Right forelimb (tissue), 1 donor: ENCODE measurements around the gene MYMX.
"Not testable (repeated sequence)": the region's sequence is repeated elsewhere in the genome, so short reads cannot be mapped to it uniquely, and the experiment has no call there.

Source experiments
- DNase-seq: peaks from one replicate; pipeline ENCODE4 v3.0.0-alpha.2; 2018

The MYMX gene

GRCh38 chr6:44188819-44189218 lies 27.9 kb upstream of the MYMX start:
- no peak for DNase-seq

- no peak for DNase-seq
These were observed 27.5 kb upstream of the MYMX start for GRCh38 chr6:44189257-44189656.

- DNase-seq, result no peak
These were observed 26.0 kb upstream of the MYMX start for GRCh38 chr6:44190715-44191114.

GRCh38 chr6:44192428-44193041 lies 24.2 kb upstream of the MYMX start:
- no peak for DNase-seq

- no peak for DNase-seq
These were observed 23.3 kb upstream of the MYMX start for GRCh38 chr6:44193307-44193910.

GRCh38 chr6:44194326-44194725 lies 22.4 kb upstream of the MYMX start:
- DNase-seq, result no peak

- DNase-seq, result not testable (repeated sequence)
These were observed 20.4 kb upstream of the MYMX start for GRCh38 chr6:44196351-44196750.

- no peak for DNase-seq
These were observed 18.0 kb upstream of the MYMX start for GRCh38 chr6:44198684-44199083.

GRCh38 chr6:44199883-44200282 lies 16.8 kb upstream of the MYMX start:
- DNase-seq, result no peak

- DNase-seq, result no peak
These were observed 15.5 kb upstream of the MYMX start for GRCh38 chr6:44201200-44201599.

GRCh38 chr6:44201638-44202303 lies 15.0 kb upstream of the MYMX start:
- DNase-seq, result no peak

- no peak for DNase-seq
These were observed 14.3 kb upstream of the MYMX start for GRCh38 chr6:44202332-44202971.

GRCh38 chr6:44202972-44203750 lies 13.6 kb upstream of the MYMX start:
- DNase-seq, result no peak

- DNase-seq, result no peak
These were observed 12.8 kb upstream of the MYMX start for GRCh38 chr6:44203955-44204354.

- DNase-seq, result no peak
These were observed 8.8 kb upstream of the MYMX start for GRCh38 chr6:44207966-44208365.

GRCh38 chr6:44211284-44211683 lies 5.4 kb upstream of the MYMX start:
- DNase-seq, result no peak

- no peak for DNase-seq
These were observed 2.4 kb upstream of the MYMX start for GRCh38 chr6:44214307-44214706.

GRCh38 chr6:44217332-44218143 lies 812 bp downstream of the MYMX start:
- DNase-seq, result peak; percentile 70

- peak; percentile 85 for DNase-seq
These were observed 2.5 kb downstream of the MYMX start for GRCh38 chr6:44219053-44219814.

GRCh38 chr6:44219815-44220784 lies 3.4 kb downstream of the MYMX start:
- DNase-seq, result no peak
